GM12864 (cell line): ENCODE measurements around the gene CLNK.

ENCODE experiments used
- DNase-seq: peaks from one replicate; pipeline ENCODE4 v3.0.0-alpha.2; 2011; ENCODE audit warnings: low read depth
- H3K4me3 ChIP-seq: 2 replicates; pipeline ENCODE4 v1.5.1; 2011; ENCODE audit warnings: mild to moderate bottlenecking, low read depth, low read length, control low read depth
- TF ChIP-seq, protein P1 (sequence below): IDR thresholded peaks from 2 replicates; pipeline ENCODE4 v1.5.1; 2011; ENCODE audit warnings: low read depth, mild to moderate bottlenecking, moderate library complexity, low read length, control low read depth, inconsistent platforms; ENCODE audit errors: missing control alignments

The CLNK gene

GRCh38 chr4:10442976-10443375 lies 241.6 kb downstream of the CLNK start:
- no peak for DNase-seq
- TF ChIP-seq, protein P1, sequence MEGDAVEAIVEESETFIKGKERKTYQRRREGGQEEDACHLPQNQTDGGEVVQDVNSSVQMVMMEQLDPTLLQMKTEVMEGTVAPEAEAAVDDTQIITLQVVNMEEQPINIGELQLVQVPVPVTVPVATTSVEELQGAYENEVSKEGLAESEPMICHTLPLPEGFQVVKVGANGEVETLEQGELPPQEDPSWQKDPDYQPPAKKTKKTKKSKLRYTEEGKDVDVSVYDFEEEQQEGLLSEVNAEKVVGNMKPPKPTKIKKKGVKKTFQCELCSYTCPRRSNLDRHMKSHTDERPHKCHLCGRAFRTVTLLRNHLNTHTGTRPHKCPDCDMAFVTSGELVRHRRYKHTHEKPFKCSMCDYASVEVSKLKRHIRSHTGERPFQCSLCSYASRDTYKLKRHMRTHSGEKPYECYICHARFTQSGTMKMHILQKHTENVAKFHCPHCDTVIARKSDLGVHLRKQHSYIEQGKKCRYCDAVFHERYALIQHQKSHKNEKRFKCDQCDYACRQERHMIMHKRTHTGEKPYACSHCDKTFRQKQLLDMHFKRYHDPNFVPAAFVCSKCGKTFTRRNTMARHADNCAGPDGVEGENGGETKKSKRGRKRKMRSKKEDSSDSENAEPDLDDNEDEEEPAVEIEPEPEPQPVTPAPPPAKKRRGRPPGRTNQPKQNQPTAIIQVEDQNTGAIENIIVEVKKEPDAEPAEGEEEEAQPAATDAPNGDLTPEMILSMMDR = no peak
- no peak overlapping the region for H3K4me3 ChIP-seq

GRCh38 chr4:10441512-10441911 lies 243.1 kb downstream of the CLNK start:
- no peak for DNase-seq
- no peak overlapping the region for H3K4me3 ChIP-seq
- TF ChIP-seq, protein P1 = no peak

GRCh38 chr4:10438924-10439323 lies 245.6 kb downstream of the CLNK start:
- H3K4me3 ChIP-seq = no peak overlapping the region
- DNase-seq = no peak
- TF ChIP-seq, protein P1 = no peak

DNA sequence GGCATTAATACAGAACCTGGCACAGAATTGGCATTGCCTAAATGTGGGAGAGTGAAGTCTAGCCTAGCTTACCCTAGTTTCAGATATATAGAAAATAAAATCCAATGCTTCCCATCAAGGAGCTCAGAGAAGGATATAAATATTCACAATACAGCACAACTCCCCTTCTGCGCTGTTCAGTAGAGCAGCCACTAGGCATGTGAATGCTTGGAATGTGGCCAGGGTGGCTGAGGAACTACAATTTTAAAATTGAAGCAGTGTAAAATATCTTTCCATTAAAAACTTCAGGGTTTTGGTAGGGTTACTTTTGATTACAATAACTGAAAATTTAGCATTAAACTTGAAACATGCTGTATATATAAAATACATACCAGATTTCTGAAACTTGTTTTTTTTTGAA lies 246.8 kb downstream of the CLNK start:
- TF ChIP-seq, protein P1 = no peak
- DNase-seq = no peak
- H3K4me3 ChIP-seq = no peak overlapping the region
